Measurements from ENCODE around the gene TNIP3. TPM values are rescaled to one million over a fixed set of nuclear protein-coding genes. Genes with fewer than 3 reads are reported as not detected.

The TNIP3 gene
- total and polyA plus RNA-seq, 4 donors = 1.6 to 59.2 (median 7.2) TPM

- TF ChIP-seq CTCF (IDR thresholded peaks at IDR 0.05; ENCODE audit: control extremely low read depth, extremely low read depth) = no peak
- Histone ChIP-seq H3K9ac (ENCODE audit: insufficient read depth in 1 of 2, low read length in 2 of 2) (peak overlapping the region; percentile 41 to 56), H3K4me1 (ENCODE audit: control insufficient read depth in 5 of 5, insufficient read depth in 5 of 5, low read length in 5 of 5) (peaks cover 0 to 9% (median 0%) of the 10 kb centered on the region in 5 donors), H3K27ac (ENCODE audit: low read depth in 1 of 2, low read length in 1 of 2) (peak overlapping the region in 1 of 2 donors; percentile 17), H3K36me3 (ENCODE audit: control insufficient read depth in 4 of 4, insufficient read depth in 4 of 4, low read length in 4 of 4) (no peaks in the 10 kb centered on the region), H3K9me3 (ENCODE audit: control insufficient read depth in 4 of 4, insufficient read depth in 3 of 4, low read length in 3 of 4) (no peaks in the 10 kb centered on the region), H3K4me3 (peak overlapping the region; percentile 29), H3K27me3 (ENCODE audit: control insufficient read depth in 3 of 3, insufficient read depth in 3 of 3, low read length in 2 of 3) (no peaks in the 10 kb centered on the region)
- 2 to 4% methylated on average over 32 of the region's 32 CpGs for WGBS, 2 donors
- DNase-seq (peak; percentile 58 to 70 (median 60)), ATAC-seq (ENCODE audit: insufficient read depth, low FRiP score) (peak; percentile 72)
These were observed 7.0 kb downstream of the TNIP3 start for GRCh38 chr4:121156822-121157769.

GRCh38 chr4:121155893-121156292, 8.2 kb downstream of the TNIP3 start:
- no peak overlapping the region for H3K4me3 ChIP-seq
- no peak for TF ChIP-seq CTCF (IDR thresholded peaks at IDR 0.05; ENCODE audit: control extremely low read depth, extremely low read depth)
- no peaks in the 10 kb centered on the region for H3K27me3 ChIP-seq (ENCODE audit: control insufficient read depth in 3 of 3, insufficient read depth in 3 of 3, low read length in 2 of 3)
- 18 to 33% methylated on average over 3 of the region's 3 CpGs for WGBS, 2 donors
- ATAC-seq (ENCODE audit: insufficient read depth, low FRiP score) (no peak), DNase-seq (peak in 2 of 3 donors; percentile 64 to 77)
- H3K36me3 ChIP-seq (ENCODE audit: control insufficient read depth in 4 of 4, insufficient read depth in 4 of 4, low read length in 4 of 4) = no peaks in the 10 kb centered on the region
- no peak overlapping the region for H3K9ac ChIP-seq (ENCODE audit: insufficient read depth in 1 of 2, low read length in 2 of 2)
- H3K27ac ChIP-seq (ENCODE audit: low read depth in 1 of 2, low read length in 1 of 2) = no peak overlapping the region
- peaks cover 0 to 9% (median 0%) of the 10 kb centered on the region in 5 donors for H3K4me1 ChIP-seq (ENCODE audit: control insufficient read depth in 5 of 5, insufficient read depth in 5 of 5, low read length in 5 of 5)
- no peaks in the 10 kb centered on the region for H3K9me3 ChIP-seq (ENCODE audit: control insufficient read depth in 4 of 4, insufficient read depth in 3 of 4, low read length in 3 of 4)

DNA sequence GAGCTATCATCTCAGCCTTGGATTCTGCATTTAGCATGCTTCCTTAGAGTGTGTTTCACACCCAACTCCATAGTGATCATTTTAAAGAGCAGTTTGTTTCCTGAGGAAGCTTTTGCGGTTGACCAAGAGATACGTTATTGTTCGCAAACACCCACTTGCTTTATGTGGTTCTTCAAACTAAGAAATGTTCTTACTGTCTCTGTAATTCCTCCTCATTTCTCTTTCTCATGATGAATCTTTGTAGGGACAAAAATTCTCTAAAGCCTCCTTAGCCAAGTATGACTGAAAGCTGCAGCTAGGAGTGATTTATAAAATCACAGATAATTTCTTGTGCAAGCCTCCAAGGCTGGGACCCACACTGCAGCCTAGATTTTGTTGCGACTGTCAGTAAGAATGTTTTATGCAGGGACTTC, 10.0 kb downstream of the TNIP3 start:
- no peaks in the 10 kb centered on the region for H3K9me3 ChIP-seq (ENCODE audit: control insufficient read depth in 4 of 4, insufficient read depth in 3 of 4, low read length in 3 of 4)
- DNase-seq (no peak), ATAC-seq (ENCODE audit: insufficient read depth, low FRiP score) (no peak)
- WGBS, 2 donors = 26 to 51% methylated on average over 4 of the region's 4 CpGs
- H3K4me3 ChIP-seq = no peak overlapping the region
- H3K9ac ChIP-seq (ENCODE audit: insufficient read depth in 1 of 2, low read length in 2 of 2) = no peak overlapping the region
- no peak for TF ChIP-seq CTCF (IDR thresholded peaks at IDR 0.05; ENCODE audit: control extremely low read depth, extremely low read depth)
- no peaks in the 10 kb centered on the region for H3K36me3 ChIP-seq (ENCODE audit: control insufficient read depth in 4 of 4, insufficient read depth in 4 of 4, low read length in 4 of 4)
- H3K27me3 ChIP-seq (ENCODE audit: control insufficient read depth in 3 of 3, insufficient read depth in 3 of 3, low read length in 2 of 3) = no peaks in the 10 kb centered on the region
- peaks cover 0 to 9% (median 0%) of the 10 kb centered on the region in 5 donors for H3K4me1 ChIP-seq (ENCODE audit: control insufficient read depth in 5 of 5, insufficient read depth in 5 of 5, low read length in 5 of 5)
- no peak overlapping the region for H3K27ac ChIP-seq (ENCODE audit: low read depth in 1 of 2, low read length in 1 of 2)
